Mammary epithelial cell (primary cell): ENCODE measurements around the gene SYNJ1.

Experiments
- EZH2 ChIP-seq: IDR thresholded peaks from 2 replicates; pipeline ENCODE4 v1.6.1; 2012; ENCODE audit warnings: low read length, inconsistent platforms, borderline replicate concordance
- TF ChIP-seq, protein P1 (sequence below), 2 donors: IDR thresholded peaks in 1 of 2; conservative IDR thresholded peaks in 1 of 2; 2 replicates each; pipeline ENCODE4 v1.5.1; 2011 to 2012; ENCODE audit warnings: inconsistent platforms in 2 of 2, low read length in 2 of 2, mild to moderate bottlenecking in 2 of 2, control low read depth in 1 of 2, low read depth in 1 of 2; ENCODE audit not compliant: insufficient read depth in 1 of 2; ENCODE audit errors: extremely low read depth in 1 of 2

DNA sequence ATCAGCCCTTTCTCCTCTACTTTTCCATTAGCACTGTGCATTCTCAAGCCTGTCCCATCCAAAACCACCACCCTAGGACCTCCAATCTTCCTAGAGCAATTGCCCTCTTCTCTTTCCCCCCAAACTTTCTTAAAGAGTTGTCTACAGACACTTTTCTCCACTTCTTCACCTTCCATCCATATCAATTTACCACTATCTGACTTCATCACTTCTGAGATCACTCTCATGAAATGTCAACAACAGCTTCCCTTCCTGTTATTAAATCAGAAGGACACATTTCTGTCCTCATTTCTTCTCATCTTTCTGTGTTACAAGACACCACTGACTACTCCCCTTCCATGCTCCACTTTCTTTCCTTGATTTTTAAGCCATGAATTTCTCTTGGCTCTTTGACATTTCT lies 79.6 kb downstream of the SYNJ1 start:
- TF ChIP-seq, protein P1, sequence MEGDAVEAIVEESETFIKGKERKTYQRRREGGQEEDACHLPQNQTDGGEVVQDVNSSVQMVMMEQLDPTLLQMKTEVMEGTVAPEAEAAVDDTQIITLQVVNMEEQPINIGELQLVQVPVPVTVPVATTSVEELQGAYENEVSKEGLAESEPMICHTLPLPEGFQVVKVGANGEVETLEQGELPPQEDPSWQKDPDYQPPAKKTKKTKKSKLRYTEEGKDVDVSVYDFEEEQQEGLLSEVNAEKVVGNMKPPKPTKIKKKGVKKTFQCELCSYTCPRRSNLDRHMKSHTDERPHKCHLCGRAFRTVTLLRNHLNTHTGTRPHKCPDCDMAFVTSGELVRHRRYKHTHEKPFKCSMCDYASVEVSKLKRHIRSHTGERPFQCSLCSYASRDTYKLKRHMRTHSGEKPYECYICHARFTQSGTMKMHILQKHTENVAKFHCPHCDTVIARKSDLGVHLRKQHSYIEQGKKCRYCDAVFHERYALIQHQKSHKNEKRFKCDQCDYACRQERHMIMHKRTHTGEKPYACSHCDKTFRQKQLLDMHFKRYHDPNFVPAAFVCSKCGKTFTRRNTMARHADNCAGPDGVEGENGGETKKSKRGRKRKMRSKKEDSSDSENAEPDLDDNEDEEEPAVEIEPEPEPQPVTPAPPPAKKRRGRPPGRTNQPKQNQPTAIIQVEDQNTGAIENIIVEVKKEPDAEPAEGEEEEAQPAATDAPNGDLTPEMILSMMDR (conservative IDR thresholded peaks at IDR 0.05 in 1 of 2, IDR thresholded peaks at IDR 0.05 in 1 of 2; ENCODE audit: extremely low read depth in 1 of 2, insufficient read depth in 1 of 2, low read depth in 1 of 2, low read length in 2 of 2) = no peak
- no peak for TF ChIP-seq EZH2
